NCI-H2227 treated with DMSO at 0.1 percent for 48 hours (cell line): ENCODE data around the gene RIMBP2.

Experiments
- DNase-seq: peaks from one replicate; lab custom pipeline; 2025; lab: John Stamatoyannopoulos, UW

RIMBP2 gene

GRCh38 chr12:130484221-130484620 lies 231.9 kb downstream of the RIMBP2 start:
- DNase-seq: no peak

DNA sequence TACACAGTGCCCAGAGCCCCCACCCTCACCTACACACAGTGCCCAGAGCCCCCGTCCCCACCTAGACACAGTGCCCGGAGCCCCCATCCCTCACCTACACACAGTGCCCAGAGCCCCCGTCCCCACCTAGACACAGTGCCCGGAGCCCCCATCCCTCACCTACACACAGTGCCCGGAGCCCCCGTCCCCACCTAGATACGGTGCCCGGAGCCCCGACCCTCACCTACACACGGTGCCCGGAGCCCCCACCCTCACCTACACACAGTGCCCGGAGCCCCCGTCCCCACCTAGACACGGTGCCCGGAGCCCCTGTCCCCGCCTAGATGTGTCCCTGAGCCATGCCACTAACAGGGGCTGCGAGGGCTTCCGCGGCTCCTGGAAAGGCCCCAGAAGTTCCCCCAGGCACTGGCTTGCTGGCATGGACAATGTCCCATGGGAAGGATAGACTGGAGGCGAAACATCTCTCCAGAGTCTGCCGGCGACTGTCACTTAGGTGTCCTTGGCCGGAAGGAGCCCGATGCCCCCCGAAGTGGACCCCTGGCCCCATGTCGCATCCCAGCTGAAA lies 232.4 kb downstream of the RIMBP2 start:
- no peak for DNase-seq

DNA sequence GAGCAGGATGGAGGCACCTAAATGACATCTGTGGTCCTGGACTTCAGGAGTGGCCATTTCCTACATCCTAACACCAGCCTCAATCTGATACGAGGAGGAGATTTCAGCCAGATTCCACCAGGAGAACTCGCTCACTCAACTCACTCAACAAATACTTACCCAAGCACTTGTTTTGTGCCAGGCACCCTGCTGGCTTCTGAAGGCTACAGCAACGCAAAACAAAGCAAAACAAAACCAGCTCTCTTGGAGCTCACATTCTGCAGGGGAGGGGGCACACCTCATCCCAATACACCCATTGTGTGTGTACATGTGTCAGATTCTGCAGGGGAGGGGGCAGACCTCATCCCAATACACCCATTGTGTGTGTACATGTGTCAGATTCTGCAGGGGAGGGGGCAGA lies 233.7 kb downstream of the RIMBP2 start:
- no peak for DNase-seq

DNA sequence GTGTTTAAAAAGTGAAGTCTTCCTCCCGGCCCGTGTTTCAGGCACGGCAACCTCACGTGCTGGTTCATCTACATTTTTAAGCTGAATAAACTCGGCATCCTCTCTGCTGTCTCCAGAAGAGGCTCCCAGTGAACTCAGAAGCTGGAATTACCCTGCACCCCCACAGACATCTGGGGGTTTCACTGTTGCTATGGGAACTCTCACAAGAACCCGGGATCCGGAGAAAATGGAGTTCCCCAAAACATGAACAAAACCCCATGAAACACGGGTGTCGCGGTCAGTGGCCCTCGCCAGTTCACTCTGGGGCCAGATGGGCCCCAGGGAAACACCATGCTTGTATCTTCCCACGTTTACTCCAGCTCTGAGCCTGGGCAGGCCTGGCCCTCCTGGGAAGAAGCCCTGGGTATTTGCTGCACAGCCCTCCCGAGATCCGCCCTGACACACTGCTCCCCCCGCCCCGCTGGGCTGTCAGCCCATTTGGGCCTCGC lies 234.7 kb downstream of the RIMBP2 start:
- DNase-seq: no peak

- DNase-seq: no peak
These were observed 235.2 kb downstream of the RIMBP2 start for GRCh38 chr12:130480887-130481286.

GRCh38 chr12:130480231-130480630 lies 235.9 kb downstream of the RIMBP2 start:
- DNase-seq: no peak

GRCh38 chr12:130479401-130480125 lies 236.5 kb downstream of the RIMBP2 start:
- DNase-seq: no peak

DNA sequence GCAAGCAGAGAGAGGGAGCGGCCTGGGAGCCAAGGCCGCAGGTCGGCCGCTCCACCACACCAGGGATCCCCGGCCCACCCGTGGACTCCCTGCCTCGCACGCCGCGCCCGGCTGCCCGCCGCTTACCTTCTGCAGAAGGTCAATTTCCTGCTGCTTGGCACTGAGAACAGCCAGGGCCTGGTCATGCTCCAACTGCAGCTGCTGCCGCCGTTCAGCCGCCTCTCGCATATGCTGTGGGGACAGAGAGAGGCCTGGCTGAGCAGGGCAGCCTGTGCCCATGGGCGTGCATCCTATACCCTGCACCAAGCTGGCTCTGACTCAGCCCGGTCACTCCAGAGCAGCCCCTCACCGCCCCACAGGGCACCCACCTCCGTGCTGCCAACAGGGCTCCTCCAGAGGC lies 237.3 kb downstream of the RIMBP2 start:
- DNase-seq: no peak

DNA sequence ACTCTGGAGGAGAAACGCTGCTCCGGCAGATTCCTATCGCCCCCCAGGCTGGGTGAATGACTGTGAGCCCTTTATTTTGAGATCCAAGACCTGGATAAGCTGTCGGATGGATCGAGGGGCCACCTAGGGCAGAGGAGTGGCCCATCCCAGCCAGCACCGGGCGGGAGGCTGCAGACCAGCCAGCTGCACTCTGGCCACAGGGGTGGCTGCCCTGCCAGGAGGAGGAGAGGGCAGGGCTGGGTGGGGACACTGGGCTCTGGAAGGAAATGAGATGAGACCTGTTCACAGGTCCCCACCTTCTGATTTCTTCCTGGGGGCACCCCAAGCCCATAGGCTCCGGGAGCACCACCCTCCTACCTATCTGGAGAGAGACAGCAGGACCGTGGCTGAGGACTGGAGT lies 238.4 kb downstream of the RIMBP2 start:
- no peak for DNase-seq

DNA sequence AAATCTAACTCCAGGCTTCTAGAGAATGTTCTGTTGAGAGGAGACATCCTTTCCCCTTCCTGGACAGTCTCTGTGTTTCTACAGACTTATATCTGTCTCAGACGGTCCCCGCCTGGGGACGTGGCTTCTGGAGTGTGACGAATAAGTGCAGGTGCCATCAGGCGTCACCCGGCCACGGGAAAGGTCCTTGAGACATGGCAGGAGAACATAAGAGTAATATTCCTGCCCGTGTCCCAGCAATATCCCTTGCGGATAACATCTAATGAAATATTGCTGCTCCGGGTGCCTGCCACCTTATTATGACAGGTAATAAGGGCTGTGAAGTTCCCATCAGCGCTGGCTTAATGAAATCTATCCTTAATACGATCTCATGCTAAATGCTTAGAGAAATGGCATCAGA lies 238.8 kb downstream of the RIMBP2 start:
- DNase-seq: no peak

DNA sequence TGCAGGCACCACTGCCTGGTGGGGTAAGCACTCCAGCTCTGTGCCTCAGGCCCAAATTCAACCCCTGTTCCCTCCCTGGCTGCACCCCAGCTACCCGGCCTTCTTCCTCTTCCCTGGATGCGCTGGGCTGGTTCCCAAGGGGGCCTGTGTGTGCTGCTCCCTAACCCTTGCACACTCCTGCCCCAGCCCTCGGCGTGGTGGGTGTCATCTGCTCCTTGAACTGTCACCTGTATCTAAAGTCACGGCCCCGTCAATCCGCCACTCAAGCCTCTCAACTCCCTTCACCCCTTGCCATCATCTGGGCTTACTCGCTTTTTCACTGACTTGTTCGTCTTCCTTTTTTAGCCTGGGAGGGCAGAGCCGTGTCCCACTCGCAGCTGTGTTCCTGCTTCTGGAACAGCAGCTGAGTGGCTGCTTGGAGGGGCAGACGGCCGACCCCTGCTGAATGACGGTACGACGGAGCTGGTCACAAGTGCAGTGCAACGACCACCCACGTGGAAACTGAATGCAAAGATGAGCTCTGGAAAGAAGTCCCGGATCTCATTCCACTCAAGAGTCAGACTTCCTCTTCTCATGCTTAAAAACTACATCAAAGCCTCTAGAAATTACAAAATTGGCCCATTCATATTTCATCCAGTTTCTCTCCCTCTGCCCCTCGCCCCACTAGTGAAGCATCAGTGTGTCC lies 239.5 kb downstream of the RIMBP2 start:
- no peak for DNase-seq

GRCh38 chr12:130474599-130475269 lies 241.4 kb downstream of the RIMBP2 start:
- DNase-seq: no peak

DNA sequence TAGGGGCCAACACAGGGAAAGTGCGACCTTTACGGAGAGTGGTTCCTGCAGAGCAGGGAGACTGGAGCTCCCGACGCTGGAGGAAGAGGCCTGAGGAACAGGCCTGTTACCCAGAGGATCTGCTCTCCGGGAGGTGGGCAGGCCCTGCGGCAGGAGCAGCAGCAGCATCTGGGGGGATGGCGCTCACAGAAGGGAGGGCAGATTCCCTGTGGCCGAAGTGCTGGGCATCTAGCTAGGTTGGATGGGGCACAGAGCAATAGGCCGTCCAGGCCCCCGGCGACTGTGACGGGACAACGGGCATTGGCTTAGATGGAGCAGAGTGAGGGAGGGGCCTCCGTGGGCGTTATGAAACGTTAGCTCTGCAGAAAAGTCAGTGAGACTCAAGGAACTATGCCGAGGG lies 242.8 kb downstream of the RIMBP2 start:
- no peak for DNase-seq

DNA sequence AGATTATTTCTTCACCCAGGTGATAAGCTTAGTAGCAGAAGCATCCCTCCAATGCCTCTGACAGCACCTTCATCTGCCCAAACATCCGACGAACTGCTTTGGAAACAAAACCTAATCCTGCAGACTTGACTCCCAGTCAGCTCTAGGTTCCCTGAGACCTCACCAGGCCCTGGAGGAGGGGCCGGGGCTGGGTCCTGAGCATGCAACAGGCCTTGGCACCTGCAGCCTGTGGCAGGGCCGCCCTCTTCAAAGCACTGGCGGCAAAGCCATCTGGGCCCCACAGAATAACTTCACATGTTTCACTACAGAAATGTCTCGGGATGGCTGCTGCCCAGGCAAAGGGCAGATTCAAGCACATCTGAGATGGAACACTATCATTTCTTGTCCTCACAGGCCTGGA lies 245.1 kb downstream of the RIMBP2 start:
- no peak for DNase-seq

- DNase-seq: no peak
These were observed 246.5 kb downstream of the RIMBP2 start for GRCh38 chr12:130469552-130469951.

- no peak for DNase-seq
These were observed 247.3 kb downstream of the RIMBP2 start for GRCh38 chr12:130468700-130469245.

- DNase-seq: no peak
These were observed 247.9 kb downstream of the RIMBP2 start for GRCh38 chr12:130468186-130468585.

DNA sequence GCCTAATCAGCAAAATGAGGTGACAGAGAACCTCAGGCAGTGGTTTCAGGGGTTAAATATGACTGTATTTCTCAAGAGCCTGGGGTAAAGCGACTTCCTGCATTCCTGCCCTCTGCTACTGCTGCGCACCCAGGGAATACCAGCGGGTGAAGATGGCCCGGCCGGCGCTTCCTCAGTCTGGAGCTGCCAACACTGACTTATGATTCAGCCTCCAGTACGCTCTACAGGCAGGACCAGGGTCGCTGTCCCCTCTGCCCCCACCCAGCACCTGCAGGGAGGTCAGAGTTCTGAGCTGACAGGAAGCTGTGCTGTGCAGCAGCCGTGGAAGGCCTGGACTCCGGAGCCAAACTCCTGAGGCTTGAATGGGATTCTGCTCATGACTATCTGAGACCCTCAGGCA lies 250.5 kb downstream of the RIMBP2 start:
- DNase-seq: no peak

DNA sequence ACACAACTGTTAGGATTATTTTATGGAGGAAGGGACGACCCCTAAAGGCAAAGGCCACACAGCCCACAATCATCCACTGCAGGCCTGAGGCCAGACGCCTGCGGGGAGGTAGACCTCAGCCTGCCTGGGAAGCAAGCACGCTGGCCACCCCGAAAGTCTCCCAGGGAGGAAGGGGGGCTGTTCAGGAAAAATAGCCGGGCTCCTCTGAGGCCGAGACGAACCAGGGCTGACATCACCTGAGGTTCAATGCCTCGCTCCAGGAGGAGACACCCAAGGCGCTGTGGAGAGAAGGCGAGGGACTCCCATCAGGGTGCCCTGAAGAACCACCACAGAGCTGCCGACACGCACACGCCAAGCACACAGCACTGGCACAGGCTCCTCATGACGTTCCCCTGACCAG lies 251.1 kb downstream of the RIMBP2 start:
- no peak for DNase-seq

- DNase-seq: no peak
These were observed 252.1 kb downstream of the RIMBP2 start for GRCh38 chr12:130463818-130464670.

DNA sequence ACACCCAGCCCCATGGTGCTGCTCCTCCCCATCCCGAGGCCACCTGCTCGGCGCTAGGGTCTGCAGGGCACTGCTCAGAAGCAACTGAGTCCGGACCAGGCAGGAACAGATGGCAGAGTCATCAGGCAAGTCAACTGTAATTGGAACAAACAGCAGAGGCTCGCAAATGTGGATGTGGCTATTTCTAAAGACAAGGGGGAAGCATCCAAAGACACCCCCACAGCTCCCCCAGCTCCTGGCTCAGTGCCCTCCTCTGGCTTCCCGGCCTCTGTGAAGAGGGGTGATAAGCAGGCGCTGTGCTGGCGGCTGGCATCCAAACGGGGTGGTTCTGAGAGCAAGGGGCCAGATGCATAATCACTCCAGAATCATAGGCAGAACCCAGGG lies 252.8 kb downstream of the RIMBP2 start:
- DNase-seq: no peak
